ENCODE measurements around the gene JARID2.
A peak's percentile ranks its signal among the peaks of the same experiment; 100 is the strongest.
"Not testable (repeated sequence)": the region's sequence is repeated elsewhere in the genome, so short reads cannot be mapped to it uniquely, and the experiment has no call there.

Gene JARID2

DNA sequence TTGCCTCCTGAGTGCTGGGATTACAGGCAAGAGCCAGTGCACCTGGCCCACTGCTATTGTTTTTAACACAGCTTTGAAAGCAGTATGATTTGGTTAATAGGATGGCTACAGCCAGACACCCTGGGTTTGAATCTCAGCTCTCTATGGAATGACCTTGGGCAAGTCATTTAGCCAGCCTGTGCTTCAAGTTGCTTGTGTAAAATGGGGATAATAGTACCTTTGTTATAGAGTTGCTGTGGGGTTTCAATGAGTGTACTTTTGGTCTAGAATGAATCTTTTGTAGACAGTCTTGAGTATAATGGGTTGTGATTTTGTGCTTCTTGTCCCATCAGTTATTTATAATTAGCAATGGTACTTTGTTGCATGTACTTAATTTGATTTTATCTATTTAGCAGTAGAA is 70.9 kb downstream of the JARID2 start:
- DNase-seq, result no peak

DNA sequence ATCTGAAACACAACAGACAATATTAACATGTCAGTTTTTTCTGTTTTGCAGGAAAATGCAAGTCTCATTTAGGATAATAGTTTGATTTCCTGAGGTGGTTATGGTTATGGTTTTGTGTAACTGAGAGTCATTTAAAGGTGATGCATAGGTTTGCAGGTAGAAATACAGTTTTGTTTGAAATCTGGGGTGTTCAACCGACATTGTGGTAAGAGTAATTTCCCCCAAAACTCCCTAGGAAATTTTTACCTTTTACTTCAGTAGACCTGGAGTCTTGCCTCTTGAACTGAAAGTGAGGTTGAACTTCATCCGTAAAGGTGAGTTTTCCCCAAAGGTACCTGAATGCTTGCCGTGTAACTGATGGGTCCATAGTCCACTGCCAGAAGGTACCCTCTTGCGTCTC is 71.4 kb downstream of the JARID2 start:
- no peak for DNase-seq

DNA sequence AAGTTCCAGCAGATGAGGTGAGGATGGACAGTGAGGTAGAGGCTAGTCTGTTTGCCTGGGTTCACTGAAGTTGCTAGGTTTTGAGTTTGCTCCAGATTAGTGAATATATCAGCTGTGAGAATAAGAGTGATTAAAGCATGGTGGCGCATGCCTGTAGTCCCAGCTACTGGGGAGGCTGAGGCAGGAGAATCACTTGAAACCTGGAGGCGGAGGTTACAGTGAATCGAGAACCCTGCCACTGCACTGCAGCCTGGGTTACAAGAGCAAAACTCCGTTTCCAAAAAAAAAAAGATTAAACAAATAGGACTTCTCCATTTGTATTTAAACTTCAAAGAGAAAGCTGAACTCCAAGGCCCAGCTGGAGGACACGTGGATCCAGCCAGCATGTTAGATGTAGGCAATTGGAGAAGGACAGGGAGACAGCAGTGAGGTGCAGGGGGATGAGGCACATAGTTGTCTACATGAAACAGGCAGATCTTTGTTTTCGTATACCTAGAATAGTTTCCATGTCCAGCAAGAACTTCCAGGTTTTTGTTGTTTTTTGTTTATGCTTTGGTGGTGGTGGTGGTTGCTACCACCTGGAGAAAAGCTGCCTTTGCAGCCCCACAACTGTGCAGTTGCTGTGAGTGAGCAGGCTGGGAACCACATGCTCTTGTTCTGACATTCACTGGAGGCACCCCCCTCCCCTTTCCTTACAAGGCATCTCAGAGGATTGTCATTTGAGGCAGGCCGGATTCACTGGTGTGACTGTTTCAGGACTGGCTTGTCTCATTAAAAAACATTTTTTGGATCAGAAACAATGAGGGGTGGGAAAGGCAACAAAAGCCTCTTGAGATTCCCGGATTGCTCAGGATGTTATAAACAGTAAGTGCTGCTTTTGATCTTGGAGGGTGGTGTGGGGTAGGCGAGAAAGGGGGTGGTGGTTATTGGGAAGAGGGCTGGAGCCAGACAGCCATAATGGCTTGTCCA is 72.3 kb downstream of the JARID2 start:
- no peak for DNase-seq

DNA sequence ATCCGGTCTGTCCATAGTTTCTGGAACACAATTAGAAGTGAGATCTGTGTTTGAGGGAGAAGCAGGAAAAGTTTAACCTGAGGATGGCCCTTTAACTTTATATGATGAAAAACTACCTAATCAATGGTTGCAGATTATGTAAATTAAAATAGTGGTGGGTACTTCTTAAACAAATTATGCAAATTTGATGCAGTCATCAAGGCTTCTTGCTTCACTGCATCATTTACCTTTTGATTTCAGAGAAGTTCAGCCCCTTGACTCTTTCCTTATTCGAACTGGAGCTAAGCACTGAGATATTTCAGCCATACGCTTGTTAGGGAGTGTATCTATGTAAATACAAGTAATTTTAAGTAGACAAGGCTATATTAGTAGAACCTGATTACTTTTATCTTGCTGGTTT is 73.8 kb downstream of the JARID2 start:
- DNase-seq, result no peak

DNA sequence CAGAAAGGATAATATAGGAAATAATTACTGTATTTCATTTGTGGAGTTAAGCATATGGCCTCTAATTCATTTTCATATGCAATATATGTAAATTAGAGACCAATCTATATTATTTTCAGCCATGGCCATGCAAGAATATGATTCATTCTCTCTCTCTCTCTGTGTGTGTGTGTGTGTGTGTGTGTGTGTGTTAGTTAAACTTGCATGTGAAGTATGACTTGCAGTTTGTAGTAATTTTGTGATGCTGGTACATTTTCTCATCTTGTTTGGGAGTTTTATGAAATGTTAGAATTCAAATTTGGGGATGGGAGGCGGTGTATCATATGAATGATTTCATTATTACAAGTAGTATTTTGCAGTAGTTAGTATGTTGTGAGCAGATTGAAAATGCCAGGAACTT is 74.8 kb downstream of the JARID2 start:
- no peak for DNase-seq

DNA sequence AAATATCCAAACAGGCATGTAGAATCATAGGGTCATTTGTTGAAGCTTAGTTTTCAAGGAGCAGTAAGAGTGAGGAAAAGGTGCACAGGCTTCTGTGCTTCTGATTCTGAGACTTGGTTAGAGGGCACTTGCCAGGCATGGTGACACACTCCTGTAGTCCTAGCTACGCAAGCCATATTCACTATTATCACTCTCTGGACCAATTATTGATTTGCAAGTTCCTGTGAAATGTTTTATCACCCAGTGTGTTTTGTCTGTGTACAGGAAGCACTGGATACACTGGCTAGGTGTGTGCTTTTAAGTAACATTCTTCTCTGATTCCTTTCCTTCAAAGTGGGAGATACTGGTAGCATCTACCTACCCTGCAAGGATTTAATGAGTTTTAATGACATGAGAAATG is 76.3 kb downstream of the JARID2 start:
- no peak for DNase-seq

DNA sequence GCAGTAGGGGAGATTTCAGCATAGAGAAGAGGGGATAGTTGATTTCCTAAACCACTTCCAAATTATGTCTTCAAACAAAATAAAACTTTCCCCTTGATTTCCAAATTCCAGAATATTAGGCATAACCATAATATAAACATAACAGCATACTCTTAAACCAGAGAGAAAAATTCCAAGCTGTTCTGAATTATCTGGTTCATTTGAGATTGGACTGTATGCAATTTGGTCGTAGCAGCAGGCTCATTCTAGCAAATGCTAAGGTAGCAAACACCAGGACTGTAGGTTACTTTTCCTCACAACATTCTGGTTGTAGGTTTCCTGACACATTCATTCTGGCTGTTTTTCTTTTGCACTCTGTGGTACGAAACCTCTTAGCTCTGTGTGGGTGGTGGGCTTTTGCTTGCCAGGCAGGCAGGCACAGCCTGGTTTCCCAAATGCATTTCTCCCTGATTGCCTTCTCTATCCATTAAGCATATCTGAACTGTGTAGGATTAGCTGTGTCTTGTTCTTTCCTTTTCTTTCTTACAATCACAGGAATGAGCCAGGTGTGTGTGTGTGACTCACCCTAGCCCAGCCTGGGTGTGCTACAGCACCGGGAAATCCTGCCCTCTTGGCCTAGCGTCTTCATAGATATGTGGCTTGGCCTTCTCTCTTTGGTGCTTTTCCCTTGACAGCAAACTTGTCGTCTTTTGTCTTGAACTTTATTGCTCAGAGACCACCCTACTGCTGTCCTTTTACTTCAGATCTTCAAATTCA is 77.1 kb downstream of the JARID2 start:
- no peak for DNase-seq

DNA sequence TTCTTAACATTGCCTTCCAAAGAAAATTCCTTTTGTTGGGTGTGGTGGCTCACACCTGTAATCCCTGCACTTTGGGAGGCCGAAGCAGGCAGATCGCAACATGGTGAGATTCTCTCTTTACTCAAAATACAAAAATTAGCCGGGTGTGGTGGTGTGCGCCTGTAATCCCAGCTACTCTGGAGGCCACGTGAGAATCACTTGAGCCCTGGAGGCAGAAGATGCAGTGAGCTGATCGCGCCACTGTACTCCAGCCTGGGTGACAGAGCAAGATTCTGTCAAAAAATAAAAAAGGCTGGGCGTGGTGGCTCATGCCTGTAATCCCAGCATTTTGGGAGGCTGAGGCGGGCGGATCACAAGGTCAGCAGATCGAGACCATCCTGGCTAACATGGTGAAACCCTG is 77.7 kb downstream of the JARID2 start:
- DNase-seq, result not testable (repeated sequence)

DNA sequence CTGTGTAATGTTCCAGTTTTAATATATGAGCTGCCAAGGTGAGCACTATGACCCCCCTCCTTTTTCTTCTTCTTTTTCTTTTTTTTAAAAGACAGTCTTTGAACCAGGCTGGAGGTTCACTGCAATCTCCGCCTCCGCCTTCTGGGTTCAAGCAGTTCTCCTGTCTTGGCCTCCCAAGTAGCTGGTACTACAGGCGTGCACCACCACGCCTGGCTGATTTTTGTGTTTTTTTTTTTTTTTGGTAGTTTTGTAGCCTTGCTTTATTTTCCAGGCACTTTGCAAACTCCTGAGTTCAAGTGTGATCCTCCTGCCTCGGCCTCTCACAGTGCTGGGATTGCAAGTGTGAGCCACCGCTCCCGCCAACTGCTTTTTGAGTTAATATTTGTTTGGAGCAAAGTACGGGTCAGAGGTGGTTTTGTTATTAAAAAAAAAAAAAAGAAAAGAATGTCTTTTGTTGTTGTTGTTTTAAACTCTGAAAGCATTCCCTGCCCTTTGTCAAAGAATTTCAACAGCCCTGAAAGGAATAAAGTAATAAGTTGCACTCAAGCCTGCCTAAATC is 78.6 kb downstream of the JARID2 start:
- DNase-seq, result no peak

DNA sequence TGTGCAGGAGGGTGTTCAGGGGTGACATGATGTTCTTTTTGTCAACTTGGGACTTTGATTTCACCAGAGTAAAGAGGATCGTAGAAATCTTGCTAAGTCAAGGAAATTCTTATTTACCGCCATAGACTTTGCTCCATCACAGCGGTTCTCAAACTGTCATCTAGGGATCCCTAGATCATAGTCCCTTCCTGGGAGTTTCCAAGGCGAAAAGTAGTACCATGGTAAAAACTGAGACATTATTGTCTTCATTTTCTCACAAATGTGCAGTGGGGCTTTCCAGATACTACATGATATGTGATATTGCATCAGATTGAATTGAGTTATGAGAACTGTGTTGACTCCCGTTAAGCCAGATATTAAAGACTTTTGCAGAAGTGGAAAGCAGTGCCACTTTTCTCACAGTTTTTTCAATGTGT is 79.7 kb downstream of the JARID2 start:
- DNase-seq, result no peak

DNA sequence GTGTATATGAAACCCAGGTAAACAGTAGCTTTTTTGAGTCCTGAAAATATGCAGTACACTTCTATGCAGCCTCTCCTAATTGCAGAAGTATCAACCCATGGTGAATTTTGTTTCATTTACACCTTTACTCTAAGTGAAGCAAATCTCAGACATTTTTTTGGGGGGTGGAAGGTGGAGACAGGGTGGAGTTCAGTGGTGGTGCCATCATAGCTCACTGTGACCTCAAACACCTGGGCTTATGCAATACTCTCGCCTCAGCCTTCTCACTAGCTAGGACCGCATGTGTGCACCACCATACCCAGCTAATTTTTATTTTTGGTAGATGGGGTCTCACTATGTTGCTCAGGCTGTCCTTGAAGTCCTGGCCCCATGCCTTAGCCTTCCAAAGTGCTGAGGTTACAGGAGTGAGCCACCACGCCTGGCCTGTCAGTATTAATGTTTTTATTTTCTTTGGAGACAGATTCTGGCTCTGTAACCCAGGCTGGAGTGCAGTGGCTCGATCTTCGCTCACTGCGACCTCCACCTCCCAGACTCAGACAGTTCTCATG is 80.3 kb downstream of the JARID2 start:
- DNase-seq, result no peak

DNA sequence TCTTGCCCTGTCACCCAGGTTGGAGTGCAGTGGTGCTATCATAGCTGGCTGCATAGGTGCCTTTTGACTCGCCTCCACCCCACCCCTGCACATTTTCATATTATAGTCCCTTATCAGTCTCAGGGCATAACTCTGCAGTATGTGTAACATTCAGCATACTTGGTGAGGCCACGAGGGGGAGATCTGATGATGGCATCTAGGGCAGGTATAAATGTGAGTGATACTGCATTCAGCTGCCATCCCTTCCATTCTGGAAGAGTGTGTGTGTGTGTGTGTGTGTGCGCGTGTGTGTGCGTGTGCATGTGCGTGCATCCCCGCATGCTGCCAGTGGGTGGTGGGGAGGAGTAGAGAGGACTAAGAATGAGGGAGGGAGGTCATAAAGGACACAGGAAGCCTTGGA is 81.4 kb downstream of the JARID2 start:
- peak; percentile 24 for DNase-seq

DNA sequence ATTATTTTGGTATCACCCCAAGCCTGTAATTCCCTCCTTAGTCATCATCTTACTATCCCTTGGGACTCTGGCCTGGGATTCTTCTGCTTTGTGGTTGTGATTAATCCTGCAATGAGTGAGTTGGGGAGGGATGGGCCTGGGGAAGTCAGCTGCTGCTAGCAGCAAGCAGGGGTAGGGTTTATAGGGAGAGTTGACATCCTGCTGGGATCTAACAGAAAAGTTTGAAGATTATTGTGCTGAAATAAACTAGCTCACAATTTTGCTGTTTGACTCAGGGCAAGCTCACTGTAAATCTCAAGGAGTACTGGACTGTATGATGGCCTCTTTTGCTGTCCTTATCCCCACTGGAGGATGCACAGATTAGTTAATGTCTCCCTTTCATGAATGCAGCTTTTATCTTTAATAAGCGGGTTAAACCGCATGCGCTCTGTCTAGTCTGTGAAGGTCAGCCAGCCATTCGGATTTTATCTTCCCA is 83.4 kb downstream of the JARID2 start:
- DNase-seq, result no peak

DNA sequence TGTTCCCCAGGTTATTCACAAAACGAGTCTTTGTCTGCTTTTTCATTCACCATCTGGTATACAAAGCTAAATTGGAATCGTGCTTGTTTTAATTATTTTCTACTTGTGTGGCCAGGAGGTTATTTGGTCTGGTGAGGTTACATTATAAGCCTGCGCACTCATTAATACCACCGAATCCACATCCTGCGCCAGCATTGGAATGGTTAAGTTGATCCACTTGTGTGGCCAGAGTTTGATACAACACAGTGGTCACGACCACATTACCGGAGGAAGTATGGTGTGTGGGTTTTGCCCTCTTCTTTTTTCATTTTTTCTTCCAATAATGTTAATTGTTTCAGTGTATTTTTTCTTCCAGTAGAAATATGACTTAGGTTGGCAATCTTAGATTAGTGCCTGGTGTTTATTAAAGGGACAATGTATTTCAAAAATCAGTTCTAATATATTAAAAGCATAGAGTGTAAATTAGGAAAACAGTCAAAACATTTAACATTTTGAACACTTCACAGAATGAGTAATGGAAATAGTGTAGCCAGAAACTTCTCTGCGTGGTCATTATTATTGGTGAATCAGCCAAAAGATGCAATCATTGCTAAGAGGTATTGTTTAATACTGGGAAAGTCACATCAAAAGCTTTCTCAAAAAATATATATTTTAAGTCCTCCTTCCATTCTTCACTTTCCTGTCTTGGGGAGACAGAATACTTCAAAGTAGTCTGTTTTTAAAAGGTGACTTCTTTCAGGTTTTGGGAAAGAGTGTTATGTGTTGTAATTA is 84.5 kb downstream of the JARID2 start:
- DNase-seq, result no peak

DNA sequence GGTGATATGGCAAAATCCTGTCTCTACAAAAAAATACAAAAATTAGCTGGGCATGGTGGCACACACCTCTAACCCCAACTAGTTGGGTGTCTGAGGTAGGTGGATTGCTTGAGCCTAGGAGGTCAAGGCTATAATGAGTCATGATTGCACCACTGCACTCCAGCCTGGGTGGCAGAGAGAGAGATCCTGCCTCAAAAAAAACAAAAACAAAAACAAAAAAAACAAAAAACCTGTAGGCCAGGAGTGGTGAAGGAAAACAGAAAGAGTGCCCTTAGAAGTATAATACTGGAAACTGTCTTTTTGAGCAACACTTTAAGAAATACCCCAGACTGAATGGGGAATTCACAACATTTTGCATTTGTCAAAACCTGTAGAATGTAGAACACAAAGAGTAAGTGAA is 85.3 kb downstream of the JARID2 start:
- DNase-seq, result no peak

DNA sequence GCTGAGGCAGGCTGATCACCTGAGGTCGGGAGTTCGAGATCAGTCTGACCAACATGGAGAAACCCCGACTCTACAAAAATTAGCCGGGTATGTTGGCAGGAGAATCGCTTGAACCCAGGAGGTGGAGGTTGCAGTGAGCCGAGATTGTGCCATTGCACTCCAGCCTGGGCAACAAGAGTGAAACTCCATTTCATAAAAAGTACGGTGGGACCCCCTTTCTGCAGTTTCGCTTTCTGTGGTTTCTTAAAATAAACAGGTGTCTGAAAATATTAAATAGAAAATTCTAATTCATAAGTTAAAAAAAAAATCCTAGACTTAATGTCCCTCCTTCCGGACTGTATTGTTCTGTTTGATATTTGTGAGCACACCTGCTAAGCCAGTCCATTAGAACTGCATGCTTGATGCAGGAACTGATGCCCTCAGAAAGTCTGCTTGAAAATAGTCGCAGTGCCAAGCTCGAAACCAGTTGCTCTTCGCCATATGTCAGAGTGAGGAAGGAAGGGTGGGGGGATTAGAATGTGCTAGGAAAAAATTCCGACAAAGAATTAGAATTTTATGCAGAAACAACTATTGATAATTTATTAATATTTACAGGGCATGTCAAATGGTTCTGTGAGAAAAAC is 85.9 kb downstream of the JARID2 start:
- no peak for DNase-seq

DNA sequence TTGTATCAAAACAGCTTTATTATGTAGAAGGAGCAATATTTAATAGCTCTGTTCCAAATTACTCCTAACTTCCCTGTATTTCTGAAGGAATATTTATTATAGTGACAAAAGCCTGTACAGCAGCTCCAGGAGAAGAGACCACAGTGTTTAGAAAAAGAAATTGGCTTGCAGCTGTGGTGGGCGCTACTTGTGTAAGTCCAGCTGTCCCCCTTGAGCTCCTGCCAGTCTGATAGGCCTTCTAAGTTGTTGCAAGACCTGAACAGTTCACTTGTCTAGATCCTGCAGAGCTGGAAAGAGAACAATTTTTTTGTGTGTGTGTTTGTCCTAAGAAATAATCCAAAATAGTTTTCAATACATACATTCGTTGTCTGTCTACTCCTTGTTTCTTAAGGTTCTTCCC is 86.6 kb downstream of the JARID2 start:
- no peak for DNase-seq

DNA sequence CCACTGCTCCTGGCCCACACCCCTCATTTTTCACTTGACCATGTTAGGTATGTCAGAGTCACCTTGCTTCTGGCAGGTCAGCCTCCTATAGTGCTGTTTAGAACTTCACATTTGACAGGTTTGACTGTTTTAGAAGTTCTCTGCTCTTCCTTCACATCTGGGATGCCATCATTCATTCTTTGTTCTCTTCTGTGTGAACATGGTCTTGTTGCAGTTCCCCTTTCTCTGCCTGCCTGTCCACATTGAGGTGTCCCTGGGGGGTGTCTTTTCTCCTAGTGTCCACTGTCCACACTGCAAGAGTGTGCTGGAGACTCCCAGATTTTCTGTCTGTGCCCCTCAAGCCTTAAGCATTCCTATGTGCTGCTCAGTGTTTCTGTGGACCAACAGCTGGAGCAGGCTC is 89.5 kb downstream of the JARID2 start:
- no peak for DNase-seq

DNA sequence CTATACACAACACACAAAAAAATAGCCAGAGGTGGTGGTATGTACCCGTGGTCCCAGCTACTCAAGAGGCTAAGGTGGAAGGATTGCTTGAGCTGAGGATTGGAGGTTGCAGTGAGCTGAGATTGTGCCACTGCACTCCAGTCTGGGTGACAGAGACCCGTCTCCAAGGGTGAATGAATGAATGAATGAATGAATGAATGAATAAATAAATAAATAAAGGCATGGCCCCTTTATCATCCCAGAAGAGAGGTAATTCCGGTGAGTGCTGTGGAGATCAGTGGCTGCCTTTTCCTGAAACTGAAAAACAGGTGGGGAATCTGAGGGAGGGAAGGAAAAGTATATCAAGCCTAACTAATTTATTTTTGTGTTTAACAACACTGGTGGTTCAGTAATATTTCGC is 90.0 kb downstream of the JARID2 start:
- no peak for DNase-seq

DNA sequence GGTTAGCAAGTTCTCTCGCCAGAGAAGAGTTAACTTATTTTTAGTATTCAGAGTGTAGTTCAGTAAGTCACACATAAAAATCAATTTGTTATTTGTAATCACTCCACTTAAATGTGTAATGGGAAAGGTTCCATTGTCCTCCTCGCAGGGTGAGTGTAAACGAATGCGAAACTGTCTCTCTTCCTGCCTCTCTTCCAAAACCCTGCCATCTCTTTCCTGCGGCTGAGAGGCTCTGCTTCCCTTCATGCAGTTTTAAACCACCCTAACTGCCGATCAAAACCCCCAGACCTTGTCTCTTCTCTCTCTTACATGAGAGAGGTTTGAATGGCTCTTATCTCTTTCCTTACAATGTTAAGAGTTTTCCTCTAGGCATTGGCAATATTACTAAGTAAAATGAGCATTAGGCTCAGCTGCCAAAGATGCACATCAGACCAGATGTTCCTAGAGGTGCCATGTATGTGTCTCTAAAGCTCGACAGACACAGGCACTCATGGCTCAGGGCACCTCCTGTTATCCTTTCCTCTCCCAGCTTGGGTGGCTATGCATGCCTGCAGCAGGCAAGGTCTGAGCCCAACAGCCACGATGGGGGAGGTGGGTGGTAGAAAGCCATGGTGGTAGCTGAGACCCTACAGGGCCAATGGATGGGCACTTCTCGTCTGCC is 91.2 kb downstream of the JARID2 start:
- no peak for DNase-seq

DNA sequence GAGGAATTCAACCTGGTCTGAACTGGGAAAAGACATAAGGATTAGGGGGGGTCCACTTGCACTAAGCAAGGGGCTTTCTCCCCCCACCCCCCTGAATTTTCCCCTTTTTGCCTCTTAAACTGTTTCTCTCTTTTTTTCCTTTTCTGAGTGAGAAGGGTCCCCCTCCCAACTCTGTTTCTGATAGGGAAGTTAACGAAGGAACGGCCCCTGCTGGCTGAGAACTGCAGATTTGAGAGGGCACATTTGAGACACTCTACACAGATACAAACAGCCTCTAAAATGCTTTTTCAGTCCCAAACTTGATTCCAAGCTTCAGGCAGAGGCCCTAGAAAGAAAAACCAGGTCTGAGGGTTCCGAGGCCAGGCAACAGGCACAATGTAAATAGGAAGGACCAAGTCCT is 91.7 kb downstream of the JARID2 start:
- no peak for DNase-seq

DNA sequence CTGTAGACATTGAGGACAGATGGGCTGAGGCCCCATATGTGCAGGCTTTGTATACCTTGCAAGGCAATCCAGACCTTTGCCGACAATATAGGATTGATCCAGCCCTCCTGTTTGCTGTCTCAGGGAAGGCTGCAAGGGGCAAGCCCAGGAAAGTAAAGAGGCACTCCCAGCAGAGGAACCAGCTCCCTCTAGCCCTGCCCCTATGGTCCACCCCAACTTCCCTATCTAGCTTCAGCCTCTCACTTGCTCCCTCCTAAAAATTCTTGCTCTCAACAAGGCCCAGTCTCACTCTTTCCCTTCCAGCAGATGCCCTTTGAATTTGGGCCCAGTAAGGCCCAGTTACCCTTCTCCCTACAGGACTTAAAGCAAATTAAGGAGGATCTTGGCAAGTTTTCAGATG is 92.6 kb downstream of the JARID2 start:
- no peak for DNase-seq

Data from CD4-positive, alpha-beta T cell treated with Interleukin-12 subunit alpha and Interleukin-12 subunit beta, for 1 hour (primary cell).